K562 (cell line): ENCODE data around the gene STPG4. TPM values are rescaled to one million over a fixed set of nuclear protein-coding genes. Genes with fewer than 3 reads are reported as not detected.

Experiments
- PHB2 ChIP-seq: fragments of 450-650 bp; IDR thresholded peaks from 2 replicates; pipeline ENCODE4 v1.6.1; 2017; ENCODE audit warnings: low read depth
- ZNF165 ChIP-seq: fragments of 250-450 bp; sonication (Bioruptor Pico); IDR thresholded peaks from 2 replicates; pipeline ENCODE4 v1.4.0; 2020; ENCODE audit warnings: borderline replicate concordance
- ZNF79 ChIP-seq: fragments of 250-450 bp; sonication (Bioruptor Pico); IDR thresholded peaks from 2 replicates; pipeline ENCODE4 v1.4.0; 2020; ENCODE audit warnings: low read depth, mild to moderate bottlenecking, moderate library complexity
- polyA plus RNA-seq, 8 experiments: library from polyadenylated mRNA; depleted of rRNA in 4 of 8; stranded (reverse) in 5 of 8; unstranded in 3 of 8; fragments of >200 nt; fragmentation: Nextera tagmentation in 2 of 8; fragmentation: Illumina TruSeq in 1 of 8; extraction: Ambion mirVana in 2 of 8; extraction: Trizol in 1 of 8; gene quantifications; 2 replicates each; pipeline versions ENCODE4 v1.2.1 to v1.2.3, GENCODE V29; 2011 to 2014; ENCODE audit warnings: inconsistent platforms in 1 of 8, missing spikeins in 1 of 8
- total RNA-seq, 7 experiments: library from RNA; depleted of rRNA in 6 of 7; stranded (reverse); fragments of >200 nt in 6 of 7; fragmentation: Illumina TruSeq in 2 of 7; extraction: Trizol in 2 of 7; gene quantifications; 2 replicates each; pipeline versions ENCODE4 v1.2.1 to v1.2.3, GENCODE V29; 2011 to 2021; ENCODE audit warnings: low replicate concordance in 1 of 7
- TF ChIP-seq, protein P1 (sequence below), 2 experiments: fragments of 450-650 bp; formaldehyde crosslinking in 1 of 2; IDR thresholded peaks; 2 replicates each; pipeline versions ENCODE4 v1.4.0 to v1.6.1; 2014 to 2020; ENCODE audit warnings: mild to moderate bottlenecking in 2 of 2, borderline replicate concordance in 1 of 2, low read depth in 1 of 2

The STPG4 gene
- total and polyA plus RNA-seq, 9 of the 15 experiments (the other 6 are each of a cell fraction or from before 2014, with no cell fraction given), result 0.10 to 0.68 (median 0.22) TPM; not detected in 6

GRCh38 chr2:47092465-47092864 is 62.6 kb downstream of the STPG4 start (continued):
- TF ChIP-seq, protein P1, sequence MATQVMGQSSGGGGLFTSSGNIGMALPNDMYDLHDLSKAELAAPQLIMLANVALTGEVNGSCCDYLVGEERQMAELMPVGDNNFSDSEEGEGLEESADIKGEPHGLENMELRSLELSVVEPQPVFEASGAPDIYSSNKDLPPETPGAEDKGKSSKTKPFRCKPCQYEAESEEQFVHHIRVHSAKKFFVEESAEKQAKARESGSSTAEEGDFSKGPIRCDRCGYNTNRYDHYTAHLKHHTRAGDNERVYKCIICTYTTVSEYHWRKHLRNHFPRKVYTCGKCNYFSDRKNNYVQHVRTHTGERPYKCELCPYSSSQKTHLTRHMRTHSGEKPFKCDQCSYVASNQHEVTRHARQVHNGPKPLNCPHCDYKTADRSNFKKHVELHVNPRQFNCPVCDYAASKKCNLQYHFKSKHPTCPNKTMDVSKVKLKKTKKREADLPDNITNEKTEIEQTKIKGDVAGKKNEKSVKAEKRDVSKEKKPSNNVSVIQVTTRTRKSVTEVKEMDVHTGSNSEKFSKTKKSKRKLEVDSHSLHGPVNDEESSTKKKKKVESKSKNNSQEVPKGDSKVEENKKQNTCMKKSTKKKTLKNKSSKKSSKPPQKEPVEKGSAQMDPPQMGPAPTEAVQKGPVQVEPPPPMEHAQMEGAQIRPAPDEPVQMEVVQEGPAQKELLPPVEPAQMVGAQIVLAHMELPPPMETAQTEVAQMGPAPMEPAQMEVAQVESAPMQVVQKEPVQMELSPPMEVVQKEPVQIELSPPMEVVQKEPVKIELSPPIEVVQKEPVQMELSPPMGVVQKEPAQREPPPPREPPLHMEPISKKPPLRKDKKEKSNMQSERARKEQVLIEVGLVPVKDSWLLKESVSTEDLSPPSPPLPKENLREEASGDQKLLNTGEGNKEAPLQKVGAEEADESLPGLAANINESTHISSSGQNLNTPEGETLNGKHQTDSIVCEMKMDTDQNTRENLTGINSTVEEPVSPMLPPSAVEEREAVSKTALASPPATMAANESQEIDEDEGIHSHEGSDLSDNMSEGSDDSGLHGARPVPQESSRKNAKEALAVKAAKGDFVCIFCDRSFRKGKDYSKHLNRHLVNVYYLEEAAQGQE (IDR thresholded peaks at IDR 0.05; ENCODE audit: borderline replicate concordance), result no peak
- TF ChIP-seq, protein P1 (CRISPR knock-in tag; IDR thresholded peaks at IDR 0.05; ENCODE audit: low read depth), result no peak
- no peak for TF ChIP-seq PHB2
- no peak for TF ChIP-seq ZNF79 (CRISPR knock-in tag)
- TF ChIP-seq ZNF165 (CRISPR knock-in tag), result no peak
- TF ChIP-seq, all 486 proteins: peak for 0
